ENCODE results near the gene GPBP1L1.

- TF ChIP-seq CTCF (conservative IDR thresholded peaks at IDR 0.05) (no peak), EZH2 (IDR thresholded peaks at IDR 0.05; ENCODE audit: low read depth) (no peak)
These were observed 64.3 kb downstream of the GPBP1L1 start for GRCh38 chr1:45621895-45622523.
